AG09309 (cell line): ENCODE results near the gene GALM.

Experiments used
- DNase-seq: peaks from one replicate; pipeline ENCODE4 v3.0.0-alpha.2; 2010; ENCODE audit warnings: low read depth
- H3K4me3 ChIP-seq: 2 replicates; pipeline ENCODE4 v1.5.1; 2011; ENCODE audit warnings: mild to moderate bottlenecking, low read depth, low read length, moderate library complexity; ENCODE audit not compliant: control insufficient read depth
- CTCF ChIP-seq: IDR thresholded peaks from 2 replicates; pipeline ENCODE4 v1.5.1; 2011; ENCODE audit warnings: mild to moderate bottlenecking, low read depth, low read length, inconsistent platforms; ENCODE audit not compliant: insufficient read depth, control insufficient read depth; ENCODE audit errors: missing control alignments

Gene GALM

GRCh38 chr2:38745267-38745666 lies 79.4 kb downstream of the GALM start:
- no peak for DNase-seq
- H3K4me3 ChIP-seq = no peak overlapping the region
- TF ChIP-seq CTCF = no peak

GRCh38 chr2:38747007-38747424 lies 81.1 kb downstream of the GALM start:
- H3K4me3 ChIP-seq = no peak overlapping the region
- no peak for DNase-seq
- no peak for TF ChIP-seq CTCF

GRCh38 chr2:38747819-38748218 lies 81.9 kb downstream of the GALM start:
- TF ChIP-seq CTCF = no peak
- H3K4me3 ChIP-seq = no peak overlapping the region
- DNase-seq = no peak

- TF ChIP-seq CTCF = no peak
- DNase-seq = no peak
- no peak overlapping the region for H3K4me3 ChIP-seq
Observed at GRCh38 chr2:38748391-38748790, 82.5 kb downstream of the GALM start.

- TF ChIP-seq CTCF = no peak
- peak overlapping the region; percentile 88 for H3K4me3 ChIP-seq
- no peak for DNase-seq
Observed at GRCh38 chr2:38748943-38749804, 83.3 kb downstream of the GALM start.

GRCh38 chr2:38750011-38750890 lies 84.3 kb downstream of the GALM start:
- DNase-seq = no peak
- H3K4me3 ChIP-seq = peak overlapping the region; percentile 88
- TF ChIP-seq CTCF = no peak
